ENCODE measurements around the gene SLC6A19.

Gene SLC6A19

GRCh38 chr5:1268056-1268455 lies 66.7 kb downstream of the SLC6A19 start:
- Histone ChIP-seq H3K36me3 (ENCODE audit: control insufficient read depth in 2 of 2, insufficient read depth in 1 of 2, low read length in 2 of 2) (no peaks in the 10 kb centered on the region), H3K4me3 (ENCODE audit: low read depth, low read length) (no peak overlapping the region), H3K4me1 (ENCODE audit: control insufficient read depth, insufficient read depth, low read length) (no peaks in the 10 kb centered on the region), H3K27ac (ENCODE audit: extremely low read depth, low read depth, low read length) (no peak overlapping the region), H3K9me3 (ENCODE audit: control insufficient read depth, insufficient read depth, low read depth, low read length) (no peaks in the 10 kb centered on the region)
- CTCF ChIA-PET = no interaction called here
- TF ChIP-seq ZBTB7A (tag by site-specific recombination; IDR thresholded peaks at IDR 0.05; ENCODE audit: low read depth) = no peak
- TF ChIP-seq ZNF654 (tag by site-specific recombination; IDR thresholded peaks at IDR 0.05; ENCODE audit: low read depth) = no peak
- no peak for TF ChIP-seq ZNF548 (tag by site-specific recombination; IDR thresholded peaks at IDR 0.05)
- TF ChIP-seq SP3 (tag by site-specific recombination; IDR thresholded peaks at IDR 0.05) = no peak
- TF ChIP-seq INSM2 (tag by site-specific recombination; IDR thresholded peaks at IDR 0.05) = no peak
- TF ChIP-seq ZNF114 (tag by site-specific recombination; IDR thresholded peaks at IDR 0.05) = no peak
- POLR2A ChIA-PET = no interaction called here

- CTCF ChIA-PET = no interaction called here
- Histone ChIP-seq H3K27ac (ENCODE audit: extremely low read depth, low read depth, low read length) (no peak overlapping the region), H3K36me3 (ENCODE audit: control insufficient read depth in 2 of 2, insufficient read depth in 1 of 2, low read length in 2 of 2) (no peaks in the 10 kb centered on the region)
These were observed 67.3 kb downstream of the SLC6A19 start for GRCh38 chr5:1268666-1269065.

More at GRCh38 chr5:1268666-1269065, 67.3 kb downstream of the SLC6A19 start:
- POLR2A ChIA-PET = no interaction called here
- Histone ChIP-seq H3K9me3 (ENCODE audit: control insufficient read depth, insufficient read depth, low read depth, low read length) (no peaks in the 10 kb centered on the region), H3K4me1 (ENCODE audit: control insufficient read depth, insufficient read depth, low read length) (no peaks in the 10 kb centered on the region), H3K4me3 (ENCODE audit: low read depth, low read length) (no peak overlapping the region)
- TF ChIP-seq ZNF248 (tag by site-specific recombination; IDR thresholded peaks at IDR 0.05) = no peak
- no peak for TF ChIP-seq YY2 (tag by site-specific recombination; IDR thresholded peaks at IDR 0.05)
- TF ChIP-seq PRDM2 (tag by site-specific recombination; IDR thresholded peaks at IDR 0.05; ENCODE audit: borderline replicate concordance) = no peak
- TF ChIP-seq ATF2 (tag by site-specific recombination; IDR thresholded peaks at IDR 0.05; ENCODE audit: low read depth) = no peak
- TF ChIP-seq ZNF585B (tag by site-specific recombination; IDR thresholded peaks at IDR 0.05) = no peak
- TF ChIP-seq ZNF792 (tag by site-specific recombination; IDR thresholded peaks at IDR 0.05) = no peak
- TF ChIP-seq ZNF521 (tag by site-specific recombination; IDR thresholded peaks at IDR 0.05) = no peak
- TF ChIP-seq SP2 (tag by site-specific recombination; IDR thresholded peaks at IDR 0.05) = no peak
- no peak for TF ChIP-seq ZNF76 (tag by site-specific recombination; IDR thresholded peaks at IDR 0.05; ENCODE audit: borderline replicate concordance, low read depth)
- TF ChIP-seq MYNN (tag by site-specific recombination; IDR thresholded peaks at IDR 0.05; ENCODE audit: borderline replicate concordance) = no peak
- TF ChIP-seq ZNF202 (tag by site-specific recombination; IDR thresholded peaks at IDR 0.05; ENCODE audit: borderline replicate concordance) = no peak
- TF ChIP-seq ZNF174 (tag by site-specific recombination; IDR thresholded peaks at IDR 0.05) = no peak
- no peak for TF ChIP-seq ZNF473 (tag by site-specific recombination; IDR thresholded peaks at IDR 0.05)
- no peak for TF ChIP-seq ZNF398 (tag by site-specific recombination; IDR thresholded peaks at IDR 0.05)
- TF ChIP-seq ZNF544 (tag by site-specific recombination; IDR thresholded peaks at IDR 0.05) = no peak
- no peak for TF ChIP-seq ZNF777 (tag by site-specific recombination; IDR thresholded peaks at IDR 0.05; ENCODE audit: borderline replicate concordance)
- TF ChIP-seq ZNF560 (tag by site-specific recombination; IDR thresholded peaks at IDR 0.05; ENCODE audit: borderline replicate concordance) = no peak
- TF ChIP-seq GLIS1 (tag by site-specific recombination; IDR thresholded peaks at IDR 0.05) = no peak
